ENCODE data around the gene UBE2E2. TPM values are rescaled to one million over a fixed set of nuclear protein-coding genes. Genes with fewer than 3 reads are reported as not detected.

The UBE2E2 gene
- polyA plus RNA-seq, 1 donor (not counting 4 experiments of a cell fraction or from before 2014, with no cell fraction given) = 63.2 TPM

DNA sequence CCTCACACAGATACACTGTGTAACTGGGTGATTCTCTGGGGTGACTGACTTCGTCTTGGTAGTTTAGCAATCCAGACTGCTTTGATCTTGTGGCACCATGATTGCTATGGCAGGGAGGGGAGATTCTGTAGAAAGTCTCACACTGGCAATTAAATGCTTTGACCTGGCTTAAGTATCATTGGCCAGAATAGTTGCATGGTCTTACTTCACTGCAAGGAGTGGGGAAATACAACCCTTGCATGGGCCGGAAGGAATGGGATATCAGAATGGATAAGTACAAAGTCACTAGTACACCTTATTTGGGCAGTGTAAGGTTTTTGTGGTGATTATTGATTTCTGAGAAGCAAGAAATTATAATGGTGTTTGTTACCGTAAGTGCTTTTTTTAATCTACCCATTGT is 153.8 kb downstream of the UBE2E2 start:
- H3K9me1 ChIP-seq (ENCODE audit: control insufficient read depth, extremely low read depth, insufficient read depth, low read length) = no peaks in the 10 kb centered on the region
- H3K27me3 ChIP-seq (ENCODE audit: control insufficient read depth, extremely low read depth, insufficient read depth, low read length) = no peaks in the 10 kb centered on the region
- no peaks in the 10 kb centered on the region for H3K4me1 ChIP-seq (ENCODE audit: control insufficient read depth, extremely low read depth, insufficient read depth, low read length)
- DNase-seq (ENCODE audit: low read depth, low spot score) (no peak), FAIRE-seq (no peak)
- H3K36me3 ChIP-seq (ENCODE audit: control insufficient read depth in 2 of 2, extremely low read depth in 1 of 2, insufficient read depth in 2 of 2, low read length in 2 of 2) = no peaks in the 10 kb centered on the region
- no peak overlapping the region for H2AFZ ChIP-seq (ENCODE audit: control insufficient read depth, low read length)
- no peaks in the 10 kb centered on the region for H3K79me2 ChIP-seq (ENCODE audit: control insufficient read depth, insufficient read depth, low read length)
- dilution Hi-C loops (cut with MboI; ENCODE audit: extremely low pct_ligation_motif_present, low sequenced_read_pairs) = no loop called here
- no peak overlapping the region for H3K4me3 ChIP-seq (ENCODE audit: control insufficient read depth in 2 of 3, extremely low read depth in 1 of 3, insufficient read depth in 2 of 3, low read depth in 1 of 3, low read length in 3 of 3)
- no peak overlapping the region for H3K4me2 ChIP-seq (ENCODE audit: control insufficient read depth, extremely low read depth, insufficient read depth, low read depth, low read length)
- no peaks in the 10 kb centered on the region for H4K20me1 ChIP-seq (ENCODE audit: control insufficient read depth, extremely low read depth, insufficient read depth, low read length)
- H3K9me3 ChIP-seq (ENCODE audit: control insufficient read depth, low read depth, low read length) = no peaks in the 10 kb centered on the region
- no peak for TF ChIP-seq EZH2 (IDR thresholded peaks at IDR 0.05; ENCODE audit: low read length)
- TF ChIP-seq, protein P1, sequence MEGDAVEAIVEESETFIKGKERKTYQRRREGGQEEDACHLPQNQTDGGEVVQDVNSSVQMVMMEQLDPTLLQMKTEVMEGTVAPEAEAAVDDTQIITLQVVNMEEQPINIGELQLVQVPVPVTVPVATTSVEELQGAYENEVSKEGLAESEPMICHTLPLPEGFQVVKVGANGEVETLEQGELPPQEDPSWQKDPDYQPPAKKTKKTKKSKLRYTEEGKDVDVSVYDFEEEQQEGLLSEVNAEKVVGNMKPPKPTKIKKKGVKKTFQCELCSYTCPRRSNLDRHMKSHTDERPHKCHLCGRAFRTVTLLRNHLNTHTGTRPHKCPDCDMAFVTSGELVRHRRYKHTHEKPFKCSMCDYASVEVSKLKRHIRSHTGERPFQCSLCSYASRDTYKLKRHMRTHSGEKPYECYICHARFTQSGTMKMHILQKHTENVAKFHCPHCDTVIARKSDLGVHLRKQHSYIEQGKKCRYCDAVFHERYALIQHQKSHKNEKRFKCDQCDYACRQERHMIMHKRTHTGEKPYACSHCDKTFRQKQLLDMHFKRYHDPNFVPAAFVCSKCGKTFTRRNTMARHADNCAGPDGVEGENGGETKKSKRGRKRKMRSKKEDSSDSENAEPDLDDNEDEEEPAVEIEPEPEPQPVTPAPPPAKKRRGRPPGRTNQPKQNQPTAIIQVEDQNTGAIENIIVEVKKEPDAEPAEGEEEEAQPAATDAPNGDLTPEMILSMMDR (optimal IDR thresholded peaks at IDR 0.05 in 1 of 3, IDR thresholded peaks at IDR 0.05 in 1 of 3, conservative IDR thresholded peaks at IDR 0.05 in 1 of 3; ENCODE audit: extremely low read depth in 1 of 3, insufficient read depth in 2 of 3, low read length in 3 of 3) = no peak
- no peak overlapping the region for H3K27ac ChIP-seq (ENCODE audit: control insufficient read depth, insufficient read depth, low read length)
- H3K9ac ChIP-seq (ENCODE audit: control insufficient read depth, extremely low read depth, insufficient read depth, low read length) = no peak overlapping the region

GRCh38 chr3:23359116-23359515 is 156.0 kb downstream of the UBE2E2 start:
- no peak overlapping the region for H3K4me3 ChIP-seq (ENCODE audit: control insufficient read depth in 2 of 3, extremely low read depth in 1 of 3, insufficient read depth in 2 of 3, low read depth in 1 of 3, low read length in 3 of 3)
- H3K27me3 ChIP-seq (ENCODE audit: control insufficient read depth, extremely low read depth, insufficient read depth, low read length) = no peaks in the 10 kb centered on the region
- no peak overlapping the region for H3K27ac ChIP-seq (ENCODE audit: control insufficient read depth, insufficient read depth, low read length)
- H3K4me2 ChIP-seq (ENCODE audit: control insufficient read depth, extremely low read depth, insufficient read depth, low read depth, low read length) = no peak overlapping the region
- no peaks in the 10 kb centered on the region for H3K9me1 ChIP-seq (ENCODE audit: control insufficient read depth, extremely low read depth, insufficient read depth, low read length)
- FAIRE-seq (no peak), DNase-seq (ENCODE audit: low read depth, low spot score) (no peak)
- no peak for TF ChIP-seq EZH2 (IDR thresholded peaks at IDR 0.05; ENCODE audit: low read length)
- TF ChIP-seq, protein P1 (optimal IDR thresholded peaks at IDR 0.05 in 1 of 3, IDR thresholded peaks at IDR 0.05 in 1 of 3, conservative IDR thresholded peaks at IDR 0.05 in 1 of 3; ENCODE audit: extremely low read depth in 1 of 3, insufficient read depth in 2 of 3, low read length in 3 of 3) = no peak
- no peaks in the 10 kb centered on the region for H3K4me1 ChIP-seq (ENCODE audit: control insufficient read depth, extremely low read depth, insufficient read depth, low read length)
- H3K36me3 ChIP-seq (ENCODE audit: control insufficient read depth in 2 of 2, extremely low read depth in 1 of 2, insufficient read depth in 2 of 2, low read length in 2 of 2) = no peaks in the 10 kb centered on the region
- no peak overlapping the region for H2AFZ ChIP-seq (ENCODE audit: control insufficient read depth, low read length)
- H3K79me2 ChIP-seq (ENCODE audit: control insufficient read depth, insufficient read depth, low read length) = no peaks in the 10 kb centered on the region
- dilution Hi-C loops (cut with MboI; ENCODE audit: extremely low pct_ligation_motif_present, low sequenced_read_pairs) = no loop called here
- H3K9ac ChIP-seq (ENCODE audit: control insufficient read depth, extremely low read depth, insufficient read depth, low read length) = no peak overlapping the region
- no peaks in the 10 kb centered on the region for H3K9me3 ChIP-seq (ENCODE audit: control insufficient read depth, low read depth, low read length)
- no peaks in the 10 kb centered on the region for H4K20me1 ChIP-seq (ENCODE audit: control insufficient read depth, extremely low read depth, insufficient read depth, low read length)

All from keratinocyte (primary cell).